Smooth muscle cell (in vitro differentiated cells): Measurements from ENCODE around the gene LCE5A. TPM values are rescaled to one million over a fixed set of nuclear protein-coding genes. Genes with fewer than 3 reads are reported as not detected.

ENCODE experiments used
- DNase-seq: peaks from one replicate; lab custom pipeline; 2025; ENCODE audit not compliant: unreplicated experiment; lab: John Stamatoyannopoulos, UW
- H2AFZ ChIP-seq: fragments of 200-600 bp; sonication (generic); 2 replicates; pipeline ENCODE4 v1.6.0; 2016; ENCODE audit warnings: antibody characterized with exemption, low read depth, mild to moderate bottlenecking
- H3F3A ChIP-seq: fragments of 200-600 bp; sonication (generic); 2 replicates; pipeline ENCODE4 v1.6.0; 2017; ENCODE audit warnings: antibody characterized with exemption, low read depth
- H3K27ac ChIP-seq: fragments of 200-600 bp; sonication (generic); 2 replicates; pipeline ENCODE4 v1.5.1; 2016; ENCODE audit warnings: low read depth, mild to moderate bottlenecking
- H3K27me3 ChIP-seq: fragments of 200-600 bp; sonication (generic); 2 replicates; pipeline ENCODE4 v1.6.1; 2016; ENCODE audit warnings: low read depth, mild to moderate bottlenecking
- H3K36me3 ChIP-seq: fragments of 200-600 bp; sonication (generic); 2 replicates; pipeline ENCODE4 v1.5.1; 2016; ENCODE audit warnings: low read depth
- H3K4me1 ChIP-seq: fragments of 200-600 bp; sonication (generic); 2 replicates; pipeline ENCODE4 v1.5.1; 2016; ENCODE audit warnings: low read depth
- H3K4me2 ChIP-seq: fragments of 200-600 bp; sonication (generic); 2 replicates; pipeline ENCODE4 v1.6.0; 2016; ENCODE audit warnings: mild to moderate bottlenecking
- H3K4me3 ChIP-seq: fragments of 200-600 bp; sonication (generic); 2 replicates; pipeline ENCODE4 v1.5.1; 2016; ENCODE audit warnings: mild to moderate bottlenecking
- H3K79me2 ChIP-seq: fragments of 200-600 bp; sonication (generic); 2 replicates; pipeline ENCODE4 v1.6.0; 2016; ENCODE audit warnings: low read depth, mild to moderate bottlenecking
- H3K9ac ChIP-seq: fragments of 200-600 bp; sonication (generic); 2 replicates; pipeline ENCODE4 v1.6.0; 2016; ENCODE audit warnings: low read depth
- H3K9me3 ChIP-seq: fragments of 200-600 bp; sonication (generic); replicated peaks from 2 replicates; pipeline ENCODE4 v1.5.1; 2016; ENCODE audit warnings: low read depth
- H4K20me1 ChIP-seq: fragments of 200-600 bp; sonication (generic); 2 replicates; pipeline ENCODE4 v1.6.0; 2016; ENCODE audit warnings: low read depth
- CTCF ChIP-seq: fragments of 200-600 bp; sonication (generic); IDR thresholded peaks from 2 replicates; pipeline ENCODE4 v1.5.1; 2017; ENCODE audit warnings: borderline replicate concordance, mild to moderate bottlenecking, antibody characterized with exemption; ENCODE audit not compliant: insufficient read depth, poor library complexity, severe bottlenecking
- WGBS: methylation state at CpG from one replicate; pipeline ENCODE4 v1.1.7; 2016; ENCODE audit warnings: low lambda C conversion rate; 5-methylcytosine and 5-hydroxymethylcytosine counted together
- polyA plus RNA-seq: library from polyadenylated mRNA; unstranded; fragments of >200 nt; fragmentation: Nextera tagmentation; extraction: Ambion mirVana; gene quantifications from 2 replicates; pipeline ENCODE4 v1.2.1, GENCODE V29; 2016
- total RNA-seq: library from RNA; depleted of rRNA; stranded (reverse); fragments of >200 nt; gene quantifications from 2 replicates; pipeline ENCODE4 v1.2.3, GENCODE V29; 2014

Gene LCE5A
- total and polyA plus RNA-seq, 2 experiments from 2014 or later: not detected

DNA sequence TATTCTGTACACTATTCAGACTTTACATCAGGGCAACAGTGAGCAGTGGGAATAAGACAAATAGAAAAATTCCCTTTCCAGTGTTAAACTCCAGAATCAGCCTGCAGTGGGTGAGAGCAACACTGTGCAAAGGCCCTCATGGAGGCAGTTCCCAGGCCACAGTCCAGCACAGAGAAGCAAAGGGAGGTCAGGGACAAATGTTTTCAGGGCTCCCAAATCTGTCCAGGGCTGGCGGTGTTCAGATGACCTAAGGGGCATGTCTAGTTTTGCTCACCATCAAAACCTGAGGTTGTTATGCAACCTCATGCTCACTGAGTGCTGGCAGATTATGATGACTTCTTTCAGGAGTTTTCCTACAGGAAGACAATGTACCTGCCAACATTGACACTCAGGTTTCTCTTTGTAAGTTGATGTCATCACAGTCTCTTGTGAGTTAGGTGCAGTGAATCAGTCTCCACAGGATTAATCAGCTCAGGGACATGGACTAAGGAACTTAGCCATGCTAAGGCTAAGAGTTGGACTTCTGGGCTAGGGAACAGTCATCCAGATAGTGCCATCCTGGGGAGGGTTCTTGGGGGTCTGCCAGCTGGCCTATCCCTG is 3.6 kb upstream of the LCE5A start:
- no peak for DNase-seq
- Histone ChIP-seq H3K36me3 (no peaks in the 10 kb centered on the region), H3K27me3 (no peaks in the 10 kb centered on the region), H3F3A (no peaks in the 10 kb centered on the region), H2AFZ (no peak overlapping the region), H4K20me1 (no peaks in the 10 kb centered on the region), H3K79me2 (no peaks in the 10 kb centered on the region), H3K9me3 (no peaks in the 10 kb centered on the region), H3K27ac (no peak overlapping the region), H3K9ac (no peak overlapping the region), H3K4me2 (no peak overlapping the region), H3K4me1 (no peaks in the 10 kb centered on the region), H3K4me3 (no peak overlapping the region)
- TF ChIP-seq CTCF: no peak
- 45% methylated on average over 1 of the region's 1 CpG for WGBS

- H3K36me3 ChIP-seq: no peaks in the 10 kb centered on the region
- no peak for DNase-seq
- H3K9ac ChIP-seq: no peak overlapping the region
- H3K27me3 ChIP-seq: no peaks in the 10 kb centered on the region
- no peak overlapping the region for H3K27ac ChIP-seq
- H3K4me1 ChIP-seq: no peaks in the 10 kb centered on the region
- WGBS: 83% methylated on average over 5 of the region's 5 CpGs
- H2AFZ ChIP-seq: no peak overlapping the region
- no peak for TF ChIP-seq CTCF
- H3K4me2 ChIP-seq: no peak overlapping the region
- H3K9me3 ChIP-seq: no peaks in the 10 kb centered on the region
- no peaks in the 10 kb centered on the region for H3K79me2 ChIP-seq
- no peak overlapping the region for H3K4me3 ChIP-seq
- no peaks in the 10 kb centered on the region for H3F3A ChIP-seq
- no peaks in the 10 kb centered on the region for H4K20me1 ChIP-seq
Measured at GRCh38 chr1:152511596-152511995, 993 bp downstream of the LCE5A start.

DNA sequence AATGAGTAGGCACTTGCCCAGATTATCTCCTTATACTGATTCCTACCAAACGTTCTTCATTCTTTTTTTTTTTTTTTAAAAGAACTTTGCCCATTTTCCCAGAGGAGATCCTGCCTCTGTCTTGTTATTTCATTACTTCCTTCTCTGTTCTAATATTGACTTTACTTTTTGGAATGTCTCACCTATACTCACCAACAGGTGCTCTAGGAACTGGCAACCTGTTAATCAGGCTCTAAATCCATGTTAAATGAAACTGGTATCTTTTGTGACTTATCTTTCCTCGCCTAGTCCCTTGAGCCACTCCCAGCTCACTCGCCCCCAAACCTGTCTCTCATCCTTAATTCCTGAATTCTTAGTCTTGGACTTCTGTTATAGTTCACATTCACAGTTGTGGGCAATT is 2.5 kb downstream of the LCE5A start:
- Histone ChIP-seq H3K79me2 (no peaks in the 10 kb centered on the region), H3K36me3 (no peaks in the 10 kb centered on the region)
- no peak for TF ChIP-seq CTCF

More for the DNA sequence above, 2.5 kb downstream of the LCE5A start:
- Histone ChIP-seq H3K4me3 (no peak overlapping the region), H3K4me1 (no peaks in the 10 kb centered on the region), H3K27me3 (no peaks in the 10 kb centered on the region), H3K27ac (no peak overlapping the region), H3K9ac (no peak overlapping the region), H4K20me1 (no peaks in the 10 kb centered on the region), H3K4me2 (no peak overlapping the region), H3F3A (no peaks in the 10 kb centered on the region), H2AFZ (no peak overlapping the region), H3K9me3 (no peaks in the 10 kb centered on the region)
- WGBS: 38% methylated on average over 3 of the region's 3 CpGs
- no peak for DNase-seq
